ENCODE results near the gene EDC4. TPM values are rescaled to one million over a fixed set of nuclear protein-coding genes. Genes with fewer than 3 reads are reported as not detected.

EDC4 gene
- total and polyA plus RNA-seq, 2 of the 13 experiments (the other 11 are each of a cell fraction or from before 2014, with no cell fraction given), result 51.4 to 59.1 TPM

GRCh38 chr16:67901734-67902133 lies 28.9 kb downstream of the EDC4 start (continued):
- TF ChIP-seq ZNF280B (CRISPR knock-in tag; IDR thresholded peaks at IDR 0.05; ENCODE audit: borderline replicate concordance) (no peak), PCBP2 (optimal IDR thresholded peaks at IDR 0.05; ENCODE audit: low read depth, low read length, poor library complexity, severe bottlenecking) (no peak), ATM (IDR thresholded peaks at IDR 0.05; ENCODE audit: borderline replicate concordance) (no peak), IRX3 (CRISPR knock-in tag; IDR thresholded peaks at IDR 0.05; ENCODE audit: borderline replicate concordance, low read depth) (no peak), TRAFD1 (CRISPR knock-in tag; IDR thresholded peaks at IDR 0.05; ENCODE audit: borderline replicate concordance) (no peak), PHF8 (CRISPR knock-in tag; IDR thresholded peaks at IDR 0.05) (no peak), ZBTB40 (IDR thresholded peaks at IDR 0.05) (no peak), ZBTB40 (CRISPR knock-in tag; IDR thresholded peaks at IDR 0.05) (no peak), ZNF263 (CRISPR knock-in tag; IDR thresholded peaks at IDR 0.05) (0 out of 2 replicates have a peak, but pooled peaks have one; percentile 34), MZF1 (CRISPR knock-in tag; IDR thresholded peaks at IDR 0.05; ENCODE audit: borderline replicate concordance) (no peak), ZGPAT (CRISPR knock-in tag; IDR thresholded peaks at IDR 0.05) (no peak), GPN1 (CRISPR knock-in tag; IDR thresholded peaks at IDR 0.05; ENCODE audit: borderline replicate concordance) (no peak), ZNF674 (CRISPR knock-in tag; IDR thresholded peaks at IDR 0.05; ENCODE audit: low read depth) (no peak), ZZZ3 (CRISPR knock-in tag; IDR thresholded peaks at IDR 0.05; ENCODE audit: borderline replicate concordance) (no peak), ZFYVE20 (CRISPR knock-in tag; IDR thresholded peaks at IDR 0.05; ENCODE audit: borderline replicate concordance, low read depth) (no peak)
- TF ChIP-seq, protein P1, sequence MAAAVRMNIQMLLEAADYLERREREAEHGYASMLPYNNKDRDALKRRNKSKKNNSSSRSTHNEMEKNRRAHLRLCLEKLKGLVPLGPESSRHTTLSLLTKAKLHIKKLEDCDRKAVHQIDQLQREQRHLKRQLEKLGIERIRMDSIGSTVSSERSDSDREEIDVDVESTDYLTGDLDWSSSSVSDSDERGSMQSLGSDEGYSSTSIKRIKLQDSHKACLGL (CRISPR knock-in tag; IDR thresholded peaks at IDR 0.05), result no peak
